ENCODE results near the gene PTOV1.
A peak's percentile ranks its signal among the peaks of the same experiment; 100 is the strongest.

Gene PTOV1

GRCh38 chr19:49806620-49806959, 44.4 kb upstream of the PTOV1 start:
- no peak overlapping the region for H3K9ac ChIP-seq (ENCODE audit: low read length)
- H3K27ac ChIP-seq (ENCODE audit: low read depth, low read length): no peak overlapping the region
- TF ChIP-seq, protein P1, sequence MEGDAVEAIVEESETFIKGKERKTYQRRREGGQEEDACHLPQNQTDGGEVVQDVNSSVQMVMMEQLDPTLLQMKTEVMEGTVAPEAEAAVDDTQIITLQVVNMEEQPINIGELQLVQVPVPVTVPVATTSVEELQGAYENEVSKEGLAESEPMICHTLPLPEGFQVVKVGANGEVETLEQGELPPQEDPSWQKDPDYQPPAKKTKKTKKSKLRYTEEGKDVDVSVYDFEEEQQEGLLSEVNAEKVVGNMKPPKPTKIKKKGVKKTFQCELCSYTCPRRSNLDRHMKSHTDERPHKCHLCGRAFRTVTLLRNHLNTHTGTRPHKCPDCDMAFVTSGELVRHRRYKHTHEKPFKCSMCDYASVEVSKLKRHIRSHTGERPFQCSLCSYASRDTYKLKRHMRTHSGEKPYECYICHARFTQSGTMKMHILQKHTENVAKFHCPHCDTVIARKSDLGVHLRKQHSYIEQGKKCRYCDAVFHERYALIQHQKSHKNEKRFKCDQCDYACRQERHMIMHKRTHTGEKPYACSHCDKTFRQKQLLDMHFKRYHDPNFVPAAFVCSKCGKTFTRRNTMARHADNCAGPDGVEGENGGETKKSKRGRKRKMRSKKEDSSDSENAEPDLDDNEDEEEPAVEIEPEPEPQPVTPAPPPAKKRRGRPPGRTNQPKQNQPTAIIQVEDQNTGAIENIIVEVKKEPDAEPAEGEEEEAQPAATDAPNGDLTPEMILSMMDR (IDR thresholded peaks at IDR 0.05; ENCODE audit: insufficient read depth, low read length, poor library complexity, severe bottlenecking): no peak
- no peak for TF ChIP-seq EZH2phosphoT487 (conservative IDR thresholded peaks at IDR 0.05; ENCODE audit: low read length)
- H3F3A ChIP-seq (ENCODE audit: insufficient read depth): 0 out of 2 replicates have a peak, but pooled peaks cover 3% of the 10 kb centered on the region
- no peaks in the 10 kb centered on the region for H3K9me3 ChIP-seq (ENCODE audit: insufficient read depth, low read length)
- no peak overlapping the region for H2AFZ ChIP-seq (ENCODE audit: low read depth, low read length, severe bottlenecking)
- no peaks in the 10 kb centered on the region for H4K20me1 ChIP-seq (ENCODE audit: low read depth, low read length)
- no peaks in the 10 kb centered on the region for H3K79me2 ChIP-seq (ENCODE audit: insufficient read depth, low read length)
- no peak overlapping the region for H3K4me3 ChIP-seq (ENCODE audit: insufficient read depth, low read length, poor library complexity, severe bottlenecking)
- H3K9me2 ChIP-seq (replicated peaks; ENCODE audit: insufficient read depth, low read length): no peaks in the 10 kb centered on the region
- no peak overlapping the region for H3K4me2 ChIP-seq (ENCODE audit: low read depth, low read length, poor library complexity, severe bottlenecking)
- no peaks in the 10 kb centered on the region for H3K27me3 ChIP-seq (ENCODE audit: low read length)
- no peaks in the 10 kb centered on the region for H3K36me3 ChIP-seq (ENCODE audit: low read length)

DNA sequence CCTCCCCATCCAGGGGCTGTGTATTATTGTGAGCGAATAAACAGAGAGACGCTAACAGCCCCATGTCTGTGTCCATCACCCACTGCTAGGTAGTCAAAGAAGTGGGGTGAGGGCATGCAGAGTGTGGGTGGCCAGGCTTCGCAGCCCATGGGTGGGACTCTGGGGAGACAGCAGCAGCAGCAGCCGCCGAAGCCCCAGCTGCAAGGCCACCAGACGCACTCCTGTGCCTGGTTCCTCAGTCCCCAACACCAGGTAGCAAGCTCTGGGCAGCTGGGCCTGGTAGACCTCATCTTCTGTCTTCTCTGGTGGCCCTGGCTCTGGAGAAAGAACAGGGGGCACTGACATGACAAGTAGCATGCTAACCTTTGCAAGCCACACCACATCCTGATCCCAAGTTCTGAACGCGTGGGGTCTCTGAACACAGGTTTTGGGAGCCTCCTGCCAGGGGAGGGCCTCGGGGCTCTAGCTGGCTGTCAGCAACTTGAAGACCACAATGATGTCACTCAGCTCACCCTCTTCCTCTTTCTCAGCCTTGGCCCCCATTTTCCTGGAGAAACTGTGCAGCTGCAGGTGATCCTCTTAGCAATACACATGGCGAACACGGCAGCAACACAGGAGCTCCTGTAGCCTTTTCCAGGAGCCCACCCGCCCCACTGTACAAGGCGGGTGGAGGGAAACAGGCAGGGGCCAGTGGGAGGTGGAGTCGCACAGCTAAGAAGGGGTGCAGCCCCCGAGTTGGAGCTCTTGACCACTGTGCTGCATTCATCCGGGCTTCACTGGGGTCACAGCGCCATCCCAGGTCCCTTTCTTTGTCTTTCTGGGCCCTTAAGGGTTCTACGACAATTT, 43.7 kb upstream of the PTOV1 start:
- H3K9ac ChIP-seq (ENCODE audit: low read length): no peak overlapping the region
- no peaks in the 10 kb centered on the region for H3K79me2 ChIP-seq (ENCODE audit: insufficient read depth, low read length)
- H3F3A ChIP-seq (ENCODE audit: insufficient read depth): 0 out of 2 replicates have a peak, but pooled peaks cover 6% of the 10 kb centered on the region
- H3K4me2 ChIP-seq (ENCODE audit: low read depth, low read length, poor library complexity, severe bottlenecking): no peak overlapping the region
- peak overlapping the region; percentile 20; the same call in 1 of the 2 replicates for H3K27ac ChIP-seq (ENCODE audit: low read depth, low read length)
- H4K20me1 ChIP-seq (ENCODE audit: low read depth, low read length): no peaks in the 10 kb centered on the region
- no peaks in the 10 kb centered on the region for H3K9me3 ChIP-seq (ENCODE audit: insufficient read depth, low read length)
- H3K4me3 ChIP-seq (ENCODE audit: insufficient read depth, low read length, poor library complexity, severe bottlenecking): no peak overlapping the region
- TF ChIP-seq, protein P1 (IDR thresholded peaks at IDR 0.05; ENCODE audit: insufficient read depth, low read length, poor library complexity, severe bottlenecking): no peak
- TF ChIP-seq EZH2phosphoT487 (conservative IDR thresholded peaks at IDR 0.05; ENCODE audit: low read length): no peak
- H3K27me3 ChIP-seq (ENCODE audit: low read length): no peaks in the 10 kb centered on the region
- no peak overlapping the region for H2AFZ ChIP-seq (ENCODE audit: low read depth, low read length, severe bottlenecking)
- H3K9me2 ChIP-seq (replicated peaks; ENCODE audit: insufficient read depth, low read length): no peaks in the 10 kb centered on the region
- no peaks in the 10 kb centered on the region for H3K36me3 ChIP-seq (ENCODE audit: low read length)

DNA sequence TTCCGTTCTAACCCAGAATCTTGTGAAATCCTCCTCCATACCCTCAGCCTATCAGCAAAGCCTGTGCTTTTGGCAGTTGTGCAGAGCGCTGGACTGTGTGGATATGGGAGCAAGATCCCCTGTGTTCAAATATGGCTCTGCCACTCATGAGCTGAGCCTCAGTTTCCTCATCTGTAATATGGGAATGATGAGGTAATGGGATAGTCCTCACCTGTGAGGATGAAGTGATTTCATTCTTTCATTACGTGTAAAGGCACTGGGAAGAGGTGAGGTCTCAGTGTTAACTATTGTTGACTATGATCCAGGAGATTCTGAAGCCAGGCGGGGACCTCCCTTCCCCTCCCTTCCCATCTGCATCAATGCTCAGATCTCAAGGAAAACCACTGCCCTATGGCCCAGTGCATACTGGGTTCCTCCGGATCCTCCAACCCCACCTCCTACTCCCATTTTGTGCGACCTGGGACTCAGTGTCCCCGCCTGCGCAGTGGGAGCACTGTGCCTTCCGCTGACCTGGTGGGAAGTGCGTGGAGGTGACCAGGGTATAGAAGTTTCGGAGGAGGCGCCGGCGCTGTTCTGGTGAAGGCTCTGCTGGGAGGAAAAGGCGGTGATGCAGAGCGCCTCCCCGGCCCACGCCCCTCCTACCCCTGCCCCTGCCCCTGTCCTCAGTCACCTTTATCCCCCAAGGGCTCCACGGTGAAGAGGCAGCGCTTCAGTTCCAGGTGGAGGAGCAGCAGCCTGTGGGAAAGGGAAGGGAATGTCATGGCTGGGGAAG, 42.9 kb upstream of the PTOV1 start:
- Histone ChIP-seq H3K9me3 (ENCODE audit: insufficient read depth, low read length) (no peaks in the 10 kb centered on the region), H3K36me3 (ENCODE audit: low read length) (no peaks in the 10 kb centered on the region), H2AFZ (ENCODE audit: low read depth, low read length, severe bottlenecking) (no peak overlapping the region), H3K27ac (ENCODE audit: low read depth, low read length) (no peak overlapping the region), H3K4me2 (ENCODE audit: low read depth, low read length, poor library complexity, severe bottlenecking) (no peak overlapping the region), H4K20me1 (ENCODE audit: low read depth, low read length) (no peaks in the 10 kb centered on the region), H3K27me3 (ENCODE audit: low read length) (no peaks in the 10 kb centered on the region), H3K79me2 (ENCODE audit: insufficient read depth, low read length) (no peaks in the 10 kb centered on the region), H3K9ac (ENCODE audit: low read length) (no peak overlapping the region), H3F3A (ENCODE audit: insufficient read depth) (0 out of 2 replicates have a peak, but pooled peaks cover 9% of the 10 kb centered on the region), H3K9me2 (replicated peaks; ENCODE audit: insufficient read depth, low read length) (no peaks in the 10 kb centered on the region), H3K4me3 (ENCODE audit: insufficient read depth, low read length, poor library complexity, severe bottlenecking) (no peak overlapping the region)
- TF ChIP-seq, protein P1 (IDR thresholded peaks at IDR 0.05; ENCODE audit: insufficient read depth, low read length, poor library complexity, severe bottlenecking): no peak
- TF ChIP-seq EZH2phosphoT487 (conservative IDR thresholded peaks at IDR 0.05; ENCODE audit: low read length): no peak

Data from SU-DHL-6 (cell line).